GM10847 (cell line): ENCODE data around the gene FGFBP3.

Source experiments
- POLR2A ChIP-seq: IDR thresholded peaks from 2 replicates; pipeline ENCODE4 v1.6.1; 2011; ENCODE audit not compliant: insufficient read length; ENCODE audit errors: extremely low read depth

Gene FGFBP3

GRCh38 chr10:91919651-91920050 lies 10.4 kb upstream of the FGFBP3 start:
- no peak for TF ChIP-seq POLR2A

GRCh38 chr10:91910467-91910866 lies 1.2 kb upstream of the FGFBP3 start:
- no peak for TF ChIP-seq POLR2A

- TF ChIP-seq POLR2A: no peak
Measured at GRCh38 chr10:91908337-91909116, 759 bp downstream of the FGFBP3 start.

- no peak for TF ChIP-seq POLR2A
Measured at GRCh38 chr10:91907914-91908336, 1.4 kb downstream of the FGFBP3 start.

GRCh38 chr10:91907033-91907594 lies 2.2 kb downstream of the FGFBP3 start:
- no peak for TF ChIP-seq POLR2A

GRCh38 chr10:91901784-91902677 lies 7.3 kb downstream of the FGFBP3 start:
- no peak for TF ChIP-seq POLR2A

GRCh38 chr10:91897421-91897820 lies 11.9 kb downstream of the FGFBP3 start:
- TF ChIP-seq POLR2A: no peak

GRCh38 chr10:91896212-91896756 lies 13.0 kb downstream of the FGFBP3 start:
- TF ChIP-seq POLR2A: no peak

GRCh38 chr10:91893051-91893450 lies 16.2 kb downstream of the FGFBP3 start:
- TF ChIP-seq POLR2A: no peak

GRCh38 chr10:91891125-91892001 lies 17.9 kb downstream of the FGFBP3 start:
- no peak for TF ChIP-seq POLR2A

GRCh38 chr10:91887272-91888076 lies 21.8 kb downstream of the FGFBP3 start:
- no peak for TF ChIP-seq POLR2A

- no peak for TF ChIP-seq POLR2A
Measured at GRCh38 chr10:91886954-91887271, 22.4 kb downstream of the FGFBP3 start.

GRCh38 chr10:91885362-91886079 lies 23.8 kb downstream of the FGFBP3 start:
- no peak for TF ChIP-seq POLR2A
